CD4-positive, alpha-beta T cell treated with Interleukin-4 for 4 hours (primary cell): Measurements from ENCODE around the gene SPRY2.

ENCODE experiments used
- DNase-seq: peaks from one replicate; pipeline ENCODE4 v3.0.0-alpha.2; 2020

SPRY2 gene

GRCh38 chr13:80312012-80312704, 28.8 kb downstream of the SPRY2 start:
- no peak for DNase-seq

- DNase-seq, result no peak
These were observed 31.0 kb downstream of the SPRY2 start for GRCh38 chr13:80309926-80310325.

- no peak for DNase-seq
These were observed 33.4 kb downstream of the SPRY2 start for GRCh38 chr13:80307401-80307987.

GRCh38 chr13:80306337-80306972, 34.5 kb downstream of the SPRY2 start:
- no peak for DNase-seq

GRCh38 chr13:80305737-80306136, 35.2 kb downstream of the SPRY2 start:
- DNase-seq, result no peak

- no peak for DNase-seq
These were observed 37.6 kb downstream of the SPRY2 start for GRCh38 chr13:80303225-80303811.

- DNase-seq, result no peak
These were observed 41.9 kb downstream of the SPRY2 start for GRCh38 chr13:80299046-80299445.

- DNase-seq, result no peak
These were observed 43.4 kb downstream of the SPRY2 start for GRCh38 chr13:80297503-80297902.

GRCh38 chr13:80297094-80297493, 43.8 kb downstream of the SPRY2 start:
- no peak for DNase-seq

GRCh38 chr13:80296638-80297037, 44.3 kb downstream of the SPRY2 start:
- DNase-seq, result no peak

- no peak for DNase-seq
These were observed 50.3 kb downstream of the SPRY2 start for GRCh38 chr13:80290591-80290990.
